Left ventricle myocardium inferior (tissue), 1 donor: Measurements from ENCODE around the gene RPL37A. TPM values are rescaled to one million over a fixed set of nuclear protein-coding genes. Genes with fewer than 3 reads are reported as not detected.

Experiments
- DNase-seq: peaks from one replicate; pipeline ENCODE4 v3.0.0-alpha.2; 2020
- H3K27ac ChIP-seq: fragments of 200-600 bp; replicated peaks from 2 replicates; pipeline ENCODE4 v1.8.0; 2021
- H3K27me3 ChIP-seq: fragments of 200-600 bp; 2 replicates; pipeline ENCODE4 v1.8.0; 2021; ENCODE audit warnings: low read depth
- H3K36me3 ChIP-seq: fragments of 200-600 bp; 2 replicates; pipeline ENCODE4 v1.8.0; 2021
- H3K4me1 ChIP-seq: fragments of 200-600 bp; 2 replicates; pipeline ENCODE4 v1.8.0; 2021
- H3K4me3 ChIP-seq: fragments of 200-600 bp; 2 replicates; pipeline ENCODE4 v1.8.0; 2021; ENCODE audit warnings: mild to moderate bottlenecking, moderate library complexity
- H3K9me3 ChIP-seq: fragments of 200-600 bp; replicated peaks from 2 replicates; pipeline ENCODE4 v1.8.0; 2021
- intact Hi-C: fragments of 100-400 bp; cut with micrococcal nuclease; formaldehyde crosslinking; loops from one replicate; pipeline ENCODE4 v1.11.0; 2022
- total RNA-seq: library from RNA; stranded (reverse); fragmentation: NEBNext Ultra II Directional; extraction: Animal tissue kit (Norgen Biotek cat#: 25700); gene quantifications from one replicate; pipeline ENCODE4 v1.2.1, GENCODE V29; 2021
- TF ChIP-seq, protein P1 (sequence below): fragments of 200-600 bp; IDR thresholded peaks from 2 replicates; pipeline ENCODE4 v1.8.0; 2021; ENCODE audit warnings: antibody characterized with exemption, mild to moderate bottlenecking, borderline replicate concordance
- donor health status: DM: no; HTN: yes; CAD: no; lungs with severe emphysema.

The RPL37A gene
- total RNA-seq, 1 donor from 2014 or later, result 1,816 TPM

DNA sequence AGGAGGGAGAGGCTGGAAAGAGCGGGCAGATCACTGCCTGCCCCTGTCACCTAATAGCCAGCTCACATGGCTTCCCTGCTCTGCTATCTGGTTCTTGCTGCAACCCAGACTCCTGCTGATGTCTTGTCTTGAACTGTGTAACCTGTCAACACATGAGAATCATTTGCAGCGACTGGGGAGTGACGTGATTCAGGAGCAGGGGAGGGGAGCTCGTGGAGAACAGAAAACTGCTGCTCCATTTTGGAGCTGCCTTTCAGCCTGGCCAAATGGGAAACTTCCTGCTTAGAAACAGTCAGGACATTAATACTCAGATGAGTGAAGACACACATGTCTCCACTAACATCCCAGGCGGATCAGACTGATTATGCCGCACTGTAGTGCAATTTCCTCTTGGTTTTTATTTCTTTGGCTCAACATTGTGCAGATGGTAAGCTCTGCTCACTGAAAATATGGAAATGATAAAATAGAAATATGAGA, 38.1 kb downstream of the RPL37A start:
- no peaks in the 10 kb centered on the region for H3K27me3 ChIP-seq
- TF ChIP-seq, protein P1, sequence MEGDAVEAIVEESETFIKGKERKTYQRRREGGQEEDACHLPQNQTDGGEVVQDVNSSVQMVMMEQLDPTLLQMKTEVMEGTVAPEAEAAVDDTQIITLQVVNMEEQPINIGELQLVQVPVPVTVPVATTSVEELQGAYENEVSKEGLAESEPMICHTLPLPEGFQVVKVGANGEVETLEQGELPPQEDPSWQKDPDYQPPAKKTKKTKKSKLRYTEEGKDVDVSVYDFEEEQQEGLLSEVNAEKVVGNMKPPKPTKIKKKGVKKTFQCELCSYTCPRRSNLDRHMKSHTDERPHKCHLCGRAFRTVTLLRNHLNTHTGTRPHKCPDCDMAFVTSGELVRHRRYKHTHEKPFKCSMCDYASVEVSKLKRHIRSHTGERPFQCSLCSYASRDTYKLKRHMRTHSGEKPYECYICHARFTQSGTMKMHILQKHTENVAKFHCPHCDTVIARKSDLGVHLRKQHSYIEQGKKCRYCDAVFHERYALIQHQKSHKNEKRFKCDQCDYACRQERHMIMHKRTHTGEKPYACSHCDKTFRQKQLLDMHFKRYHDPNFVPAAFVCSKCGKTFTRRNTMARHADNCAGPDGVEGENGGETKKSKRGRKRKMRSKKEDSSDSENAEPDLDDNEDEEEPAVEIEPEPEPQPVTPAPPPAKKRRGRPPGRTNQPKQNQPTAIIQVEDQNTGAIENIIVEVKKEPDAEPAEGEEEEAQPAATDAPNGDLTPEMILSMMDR, result no peak
- no peaks in the 10 kb centered on the region for H3K36me3 ChIP-seq
- H3K9me3 ChIP-seq, result no peaks in the 10 kb centered on the region
- intact Hi-C loops, result no loop called here
- H3K4me3 ChIP-seq, result no peak overlapping the region
- DNase-seq, result peak; percentile 41
- H3K4me1 ChIP-seq, result peaks cover 88% of the 10 kb centered on the region
- peak overlapping the region; percentile 93 for H3K27ac ChIP-seq

DNA sequence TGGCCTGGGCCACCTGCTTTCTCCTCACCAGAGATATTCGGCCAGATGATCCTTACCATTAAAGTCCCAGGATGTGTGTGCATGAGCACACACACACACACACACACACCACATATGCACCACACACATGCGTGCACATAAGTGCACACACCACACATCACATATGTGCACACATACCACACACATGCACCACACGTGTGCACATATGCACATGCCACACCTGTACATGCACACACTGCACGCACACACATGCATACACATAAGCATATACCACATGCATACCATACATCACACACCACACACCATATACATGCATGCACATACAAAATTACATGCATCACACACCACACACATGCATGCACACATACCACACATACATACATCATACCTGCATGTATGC, 38.7 kb downstream of the RPL37A start:
- peaks cover 82% of the 10 kb centered on the region for H3K4me1 ChIP-seq
- no peaks in the 10 kb centered on the region for H3K9me3 ChIP-seq
- H3K36me3 ChIP-seq, result no peaks in the 10 kb centered on the region
- TF ChIP-seq, protein P1, result no peak
- H3K27me3 ChIP-seq, result no peaks in the 10 kb centered on the region
- DNase-seq, result no peak
- intact Hi-C loops, result no loop called here
- peak overlapping the region; percentile 93 for H3K27ac ChIP-seq
- H3K4me3 ChIP-seq, result no peak overlapping the region

DNA sequence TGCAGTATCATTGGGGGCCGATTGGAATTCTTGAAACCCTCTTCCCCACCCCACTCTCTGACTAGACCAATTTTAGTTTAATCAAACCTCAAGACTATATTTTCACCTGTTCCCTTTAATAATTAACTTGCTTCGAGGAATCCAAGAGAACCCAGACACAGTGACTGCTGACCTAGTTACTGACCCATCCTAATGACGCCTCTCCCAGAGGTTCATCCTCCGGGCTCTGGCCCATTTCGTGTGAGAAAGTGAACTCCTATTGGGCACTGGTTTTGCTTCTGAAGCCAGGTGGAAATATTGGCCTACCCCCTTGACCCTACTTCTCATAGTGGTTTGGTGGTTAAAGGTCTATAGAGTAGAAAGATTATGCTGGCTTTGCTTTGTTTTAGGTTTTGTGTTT, 39.9 kb downstream of the RPL37A start:
- TF ChIP-seq, protein P1, result no peak

DNA sequence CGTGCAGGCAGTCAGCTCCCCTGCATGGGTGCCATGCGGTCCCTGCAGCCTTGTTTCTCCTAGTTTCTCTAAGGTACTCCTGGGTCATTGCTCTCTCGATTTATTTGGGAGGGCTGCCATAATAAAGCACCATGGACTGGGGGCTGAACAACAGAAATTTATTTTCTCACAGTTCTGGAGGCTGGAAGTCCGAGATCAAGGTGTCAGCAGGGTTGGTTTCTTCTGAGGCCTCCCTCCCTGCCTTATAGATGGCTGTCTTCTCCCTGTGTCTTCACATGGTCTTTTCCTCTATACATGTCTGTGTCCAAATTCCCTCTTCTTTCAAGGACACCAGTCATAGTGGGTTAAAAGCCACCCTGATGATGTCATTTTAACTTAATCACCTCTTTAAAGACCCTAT, 40.5 kb downstream of the RPL37A start:
- Histone ChIP-seq H3K27me3 (no peaks in the 10 kb centered on the region), H3K9me3 (no peaks in the 10 kb centered on the region), H3K27ac (peak overlapping the region; percentile 93), H3K4me3 (no peak overlapping the region), H3K36me3 (no peaks in the 10 kb centered on the region), H3K4me1 (peaks cover 64% of the 10 kb centered on the region)
- DNase-seq, result no peak
- intact Hi-C loops, result no loop called here
- TF ChIP-seq, protein P1, result no peak

More for the DNA sequence above, 39.9 kb downstream of the RPL37A start:
- H3K4me1 ChIP-seq, result peaks cover 70% of the 10 kb centered on the region
- H3K36me3 ChIP-seq, result no peaks in the 10 kb centered on the region
- no peaks in the 10 kb centered on the region for H3K27me3 ChIP-seq
- no peak for DNase-seq
- intact Hi-C loops, result no loop called here
- H3K27ac ChIP-seq, result peak overlapping the region; percentile 93
- no peaks in the 10 kb centered on the region for H3K9me3 ChIP-seq
- H3K4me3 ChIP-seq, result no peak overlapping the region

DNA sequence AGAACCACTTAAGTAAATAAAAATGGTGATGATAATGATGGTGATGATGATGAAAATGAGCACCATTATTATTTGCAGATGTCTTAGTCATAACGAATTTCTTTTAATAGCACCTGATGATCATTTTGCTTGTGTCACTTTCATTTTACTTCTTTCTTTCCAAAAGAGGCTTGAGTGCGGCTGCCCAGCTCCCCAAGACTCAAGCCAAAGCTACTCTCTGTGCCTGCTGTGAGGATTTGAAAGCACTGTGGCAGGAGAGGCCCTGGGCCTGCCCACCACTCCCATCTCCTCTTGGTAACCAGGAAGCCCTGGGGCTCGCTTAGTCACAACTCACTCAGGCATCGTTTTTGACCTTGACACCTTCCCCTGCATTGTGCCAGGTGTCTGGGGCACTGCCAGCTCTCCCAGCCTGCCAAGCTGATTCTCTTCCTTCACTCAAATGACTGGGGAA, 41.2 kb downstream of the RPL37A start:
- H3K4me1 ChIP-seq, result peaks cover 57% of the 10 kb centered on the region
- intact Hi-C loops, result no loop called here
- H3K4me3 ChIP-seq, result no peak overlapping the region
- no peaks in the 10 kb centered on the region for H3K27me3 ChIP-seq
- H3K36me3 ChIP-seq, result no peaks in the 10 kb centered on the region
- H3K9me3 ChIP-seq, result no peaks in the 10 kb centered on the region
- peak overlapping the region; percentile 93 for H3K27ac ChIP-seq
- TF ChIP-seq, protein P1, result no peak
- DNase-seq, result peak; percentile 74
